ENCODE results near the gene FALEC.
A peak's percentile ranks its signal among the peaks of the same experiment; 100 is the strongest.

- TF ChIP-seq EP300 (IDR thresholded peaks at IDR 0.05), result no peak
- no peak for TF ChIP-seq POLR2A (IDR thresholded peaks at IDR 0.05)
- TF ChIP-seq CTCF (IDR thresholded peaks at IDR 0.05), result peak in 1 of 4 experiments; percentile 13
Observed at GRCh38 chr1:150516050-150516591, 569 bp downstream of the FALEC start.
